HL-60 (cell line): ENCODE measurements around the gene PRPS2.
A peak's percentile ranks its signal among the peaks of the same experiment; 100 is the strongest.

ENCODE experiments used
- DNase-seq, 2 experiments: peaks; one replicate each; pipeline ENCODE4 v3.0.0-alpha.2; 2010 to 2020; ENCODE audit warnings: low read depth in 1 of 2, low spot score in 1 of 2
- H3K27ac ChIP-seq: fragments of 250-450 bp; sonication (Bioruptor Pico); replicated peaks from 2 replicates; pipeline ENCODE4 v1.5.1; 2020; ENCODE audit warnings: mild to moderate bottlenecking, moderate library complexity
- H3K27me3 ChIP-seq: fragments of 250-450 bp; sonication (Bioruptor Pico); 2 replicates; pipeline ENCODE4 v1.5.1; 2021; ENCODE audit warnings: mild to moderate bottlenecking, moderate library complexity; ENCODE audit not compliant: insufficient read depth, poor library complexity, severe bottlenecking
- H3K4me3 ChIP-seq: replicated peaks from 2 replicates; pipeline ENCODE4 v1.5.1; 2011; ENCODE audit warnings: mild to moderate bottlenecking, control low read depth, low read length; ENCODE audit not compliant: insufficient read depth
- CTCF ChIP-seq: IDR thresholded peaks from one replicate; pipeline ENCODE4 v1.5.1; 2011; ENCODE audit warnings: low read length, control low read depth, inconsistent platforms; ENCODE audit not compliant: insufficient read depth
- GABPA ChIP-seq: IDR thresholded peaks from 2 replicates; pipeline ENCODE4 v1.6.1; 2012; ENCODE audit warnings: low read depth
- POLR2AphosphoS5 ChIP-seq: IDR thresholded peaks from 2 replicates; pipeline ENCODE4 v1.6.1; 2012; ENCODE audit warnings: low read depth
- REST ChIP-seq: IDR thresholded peaks from 2 replicates; pipeline ENCODE4 v1.6.1; 2012; ENCODE audit warnings: low read depth; ENCODE audit not compliant: insufficient replicate concordance
- SPI1 ChIP-seq: IDR thresholded peaks from 2 replicates; pipeline ENCODE4 v1.6.1; 2012; ENCODE audit warnings: low read depth, mild to moderate bottlenecking, borderline replicate concordance

The PRPS2 gene

GRCh38 chrX:12866451-12867377, 75.5 kb downstream of the PRPS2 start, which contains the start of gene TLR7:
Gene TLR7 (plus strand): TSS chrX:12867072. CDS start chrX:12867579, 507 bp downstream.
- no peak for DNase-seq
- Histone ChIP-seq H3K27me3 (no peaks in the 10 kb centered on the region), H3K4me3 (no peak within 1 kb of the TSS), H3K27ac (no peak within 1 kb of the TSS)
- TF ChIP-seq POLR2AphosphoS5 (no peak), SPI1 (no peak), REST (no peak), CTCF (no peak), GABPA (no peak)

GRCh38 chrX:12867685-12868084, 76.5 kb downstream of the PRPS2 start:
- H3K27ac ChIP-seq = no peak overlapping the region
- no peaks in the 10 kb centered on the region for H3K27me3 ChIP-seq
- no peak overlapping the region for H3K4me3 ChIP-seq
- TF ChIP-seq SPI1 (no peak), CTCF (no peak), POLR2AphosphoS5 (no peak), GABPA (no peak), REST (no peak)
- DNase-seq = peak in 1 of 2 experiments; percentile 49

GRCh38 chrX:12868747-12869146, 77.5 kb downstream of the PRPS2 start:
- H3K27me3 ChIP-seq = no peaks in the 10 kb centered on the region
- H3K4me3 ChIP-seq = no peak overlapping the region
- DNase-seq = no peak
- H3K27ac ChIP-seq = no peak overlapping the region
- TF ChIP-seq SPI1 = no peak
- TF ChIP-seq CTCF = no peak
- no peak for TF ChIP-seq GABPA
- no peak for TF ChIP-seq POLR2AphosphoS5
- TF ChIP-seq REST = no peak
